OCI-LY7 (cell line): ENCODE measurements around the gene ANKRD27. TPM values are rescaled to one million over a fixed set of nuclear protein-coding genes. Genes with fewer than 3 reads are reported as not detected.

Experiments used
- BruUV-seq: library from RNA; stranded (reverse); fragments of 400-500 nt; replicated peaks from 2 replicates; lab custom pipeline; 2021; lab: Mats Ljungman, UMichigan
- CTCF ChIA-PET: fragments of 300-600 bp; sonication (Branson Sonifier 250); formaldehyde crosslinking; loops from one replicate; lab custom pipeline; 2022; ENCODE audit warnings: antibody characterized with exemption; ENCODE audit not compliant: unreplicated experiment; lab: Charles Lee
- POLR2A ChIA-PET: fragments of 300-600 bp; sonication (Branson Sonifier 250); formaldehyde crosslinking; loops from one replicate; lab custom pipeline; 2022; ENCODE audit warnings: antibody characterized with exemption; lab: Charles Lee
- DNase-seq: peaks from one replicate; pipeline ENCODE4 v3.0.0-alpha.2; 2015; ENCODE audit warnings: low spot score
- H2AFZ ChIP-seq: fragments of 200-600 bp; sonication (generic), shearing (Covaris generic); 2 replicates; pipeline ENCODE4 v1.6.1; 2014; ENCODE audit warnings: mild to moderate bottlenecking, antibody characterized with exemption, low read length, moderate library complexity
- H3K27ac ChIP-seq: fragments of 200-600 bp; sonication (generic); 2 replicates; pipeline ENCODE4 v1.5.1; 2014; ENCODE audit warnings: mixed run types, low read depth, mild to moderate bottlenecking, moderate library complexity, low read length, inconsistent platforms; ENCODE audit not compliant: poor library complexity, severe bottlenecking
- H3K36me3 ChIP-seq: fragments of 200-600 bp; sonication (generic); 2 replicates; pipeline ENCODE4 v1.6.1; 2014; ENCODE audit warnings: mild to moderate bottlenecking, antibody characterized with exemption, low read length, moderate library complexity, mixed read lengths; ENCODE audit not compliant: insufficient read depth
- H3K4me1 ChIP-seq: fragments of 200-600 bp; sonication (generic); 2 replicates; pipeline ENCODE4 v1.5.1; 2014; ENCODE audit warnings: mild to moderate bottlenecking, low read length; ENCODE audit not compliant: insufficient read depth, poor library complexity, severe bottlenecking
- H3K4me2 ChIP-seq: fragments of 200-600 bp; sonication (generic); 2 replicates; pipeline ENCODE4 v1.6.1; 2014; ENCODE audit warnings: mild to moderate bottlenecking, low read length
- H3K4me3 ChIP-seq: fragments of 200-600 bp; sonication (generic); 2 replicates; pipeline ENCODE4 v1.5.1; 2014; ENCODE audit warnings: mild to moderate bottlenecking, low read depth, low read length; ENCODE audit not compliant: poor library complexity, severe bottlenecking
- H3K79me2 ChIP-seq: fragments of 200-600 bp; sonication (generic); 2 replicates; pipeline ENCODE4 v1.6.1; 2016; ENCODE audit warnings: low read depth, mild to moderate bottlenecking, low read length, moderate library complexity, mixed read lengths; ENCODE audit not compliant: insufficient read depth
- H3K9me2 ChIP-seq: fragments of 200-600 bp; sonication (generic); 2 replicates; pipeline ENCODE4 v1.6.1; 2016; ENCODE audit warnings: mild to moderate bottlenecking, low read length, mixed read lengths; ENCODE audit not compliant: insufficient read depth
- H3K9me3 ChIP-seq: fragments of 200-600 bp; sonication (generic); 2 replicates; pipeline ENCODE4 v1.6.1; 2014; ENCODE audit warnings: mild to moderate bottlenecking, mixed run types, low read length, mixed read lengths
- H4K20me1 ChIP-seq: fragments of 200-600 bp; sonication (generic); 2 replicates; pipeline ENCODE4 v1.6.1; 2014; ENCODE audit warnings: mild to moderate bottlenecking, antibody characterized with exemption, low read length, moderate library complexity, mixed read lengths; ENCODE audit not compliant: insufficient read depth
- CTCF ChIP-seq: fragments of 200-600 bp; sonication (generic); conservative IDR thresholded peaks from 2 replicates; pipeline ENCODE4 v1.5.1; 2014; ENCODE audit warnings: mild to moderate bottlenecking, antibody characterized with exemption, low read length, moderate library complexity, mixed read lengths
- EZH2phosphoT487 ChIP-seq: fragments of 200-600 bp; sonication (generic); IDR thresholded peaks from 2 replicates; pipeline ENCODE4 v1.6.1; 2018; ENCODE audit warnings: low read depth, borderline replicate concordance, mild to moderate bottlenecking, mixed run types, antibody characterized with exemption, low read length, moderate library complexity, mixed read lengths
- intact Hi-C: fragments of 100-400 bp; cut with micrococcal nuclease; formaldehyde crosslinking; loops from one replicate; pipeline ENCODE4 v1.10.0; 2022; ENCODE audit not compliant: unreplicated experiment
- total RNA-seq, 2 experiments: library from RNA; depleted of rRNA in 1 of 2; stranded (reverse); fragments of >200 nt in 1 of 2; shearing (Covaris generic) in 1 of 2; gene quantifications; 2 replicates each; pipeline ENCODE4 v1.2.3, GENCODE V29; 2014 to 2022

ANKRD27 gene
- total RNA-seq, 2 experiments from 2014 or later, result 43.0 to 58.5 TPM

GRCh38 chr19:32686847-32687475 lies 12.0 kb upstream of the ANKRD27 start:
- Histone ChIP-seq H3K36me3 (no peaks in the 10 kb centered on the region), H3K9me3 (no peaks in the 10 kb centered on the region), H3K9me2 (no peaks in the 10 kb centered on the region), H3K4me3 (no peak overlapping the region), H3K4me1 (peaks cover 19% of the 10 kb centered on the region), H3K79me2 (no peaks in the 10 kb centered on the region), H2AFZ (no peak overlapping the region), H3K27ac (no peak overlapping the region), H4K20me1 (no peaks in the 10 kb centered on the region), H3K4me2 (no peak overlapping the region)
- no TSS peak for BruUV-seq
- ChIA-PET POLR2A (no interaction called here), CTCF (no interaction called here)
- DNase-seq, result no peak
- no peak for TF ChIP-seq CTCF
- no peak for TF ChIP-seq EZH2phosphoT487
- intact Hi-C loops, result no loop called here

GRCh38 chr19:32682317-32682716 lies 7.3 kb upstream of the ANKRD27 start:
- ChIA-PET CTCF (no interaction called here), POLR2A (interaction anchor here (0.6 kb wide), 2 partner anchors 107 to 1311 kb away, joined by 6 to 9 read pairs; no protein-coding TSS in a partner anchor)
- H3K4me2 ChIP-seq, result no peak overlapping the region
- no TSS peak for BruUV-seq
- no peak overlapping the region for H3K27ac ChIP-seq
- no peaks in the 10 kb centered on the region for H4K20me1 ChIP-seq
- no peaks in the 10 kb centered on the region for H3K79me2 ChIP-seq
- H3K36me3 ChIP-seq, result no peaks in the 10 kb centered on the region
- intact Hi-C loops, result no loop called here
- no peaks in the 10 kb centered on the region for H3K9me3 ChIP-seq
- no peaks in the 10 kb centered on the region for H3K4me1 ChIP-seq
- no peak overlapping the region for H3K4me3 ChIP-seq
- no peak overlapping the region for H2AFZ ChIP-seq
- DNase-seq, result no peak
- TF ChIP-seq EZH2phosphoT487, result no peak
- TF ChIP-seq CTCF, result no peak
- no peaks in the 10 kb centered on the region for H3K9me2 ChIP-seq

GRCh38 chr19:32680986-32681385 lies 6.0 kb upstream of the ANKRD27 start:
- CTCF ChIA-PET, result no interaction called here
- intact Hi-C loops, result no loop called here
- H3K36me3 ChIP-seq, result no peaks in the 10 kb centered on the region
- POLR2A ChIA-PET, result no interaction called here
- no TSS peak for BruUV-seq
- H3K9me2 ChIP-seq, result no peaks in the 10 kb centered on the region
- no peak overlapping the region for H2AFZ ChIP-seq
- H3K4me3 ChIP-seq, result no peak overlapping the region
- no peaks in the 10 kb centered on the region for H4K20me1 ChIP-seq
- no peaks in the 10 kb centered on the region for H3K9me3 ChIP-seq
- peaks cover under 1% of the 10 kb centered on the region for H3K4me1 ChIP-seq
- no peak for TF ChIP-seq EZH2phosphoT487
- no peak for TF ChIP-seq CTCF
- H3K27ac ChIP-seq, result no peak overlapping the region
- no peak for DNase-seq
- no peaks in the 10 kb centered on the region for H3K79me2 ChIP-seq
- H3K4me2 ChIP-seq, result no peak overlapping the region
